ENCODE measurements around the gene ARHGAP26. TPM values are rescaled to one million over a fixed set of nuclear protein-coding genes. Genes with fewer than 3 reads are reported as not detected.

Gene ARHGAP26
- total and polyA plus RNA-seq, 9 donors, result 1.9 to 47.1 (median 12.0) TPM

DNA sequence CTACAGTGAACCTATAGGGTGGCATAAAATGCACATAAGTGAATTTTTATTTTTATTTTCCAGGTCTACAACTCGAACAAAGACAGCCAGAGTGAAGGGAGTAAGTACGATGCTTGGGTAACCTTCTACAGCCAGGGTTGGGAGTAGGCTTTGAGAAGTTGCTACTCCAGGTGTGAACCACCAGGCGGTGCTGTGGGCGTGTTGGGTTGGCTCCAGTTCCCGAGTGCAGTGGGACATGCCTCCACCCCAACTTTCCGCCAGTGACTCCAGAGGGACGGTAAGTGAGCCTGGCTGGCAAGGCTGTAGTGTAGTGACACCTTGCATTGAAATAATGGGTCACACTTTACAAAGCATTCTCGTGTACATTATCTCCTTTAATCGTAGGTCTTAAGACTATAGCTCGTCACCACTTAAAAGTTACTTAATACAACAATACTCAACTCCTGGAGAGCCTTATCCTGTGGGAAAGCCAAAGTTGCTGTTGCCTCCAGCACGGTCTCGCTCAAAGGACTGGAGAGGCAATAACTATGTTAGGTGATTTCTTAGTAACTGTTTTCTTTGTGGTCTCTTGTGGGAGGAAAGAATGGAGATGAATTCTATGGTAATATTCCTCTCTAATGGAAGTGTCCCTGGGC, 244.0 kb downstream of the ARHGAP26 start:
- WGBS, 3 donors, result 83 to 87% (median 87%) methylated on average over 12 of the region's 12 CpGs
- Histone ChIP-seq H3K27me3 (no peaks in the 10 kb centered on the region), H3K4me1 (ENCODE audit: insufficient read depth) (no peaks in the 10 kb centered on the region), H3K9me3 (no peaks in the 10 kb centered on the region), H3K36me3 (no peaks in the 10 kb centered on the region), H3K27ac (no peak overlapping the region), H3K4me3 (no peak overlapping the region)
- intact Hi-C loops (cut with DNase I), result no loop called here
- DNase-seq, result no peak
- TF ChIP-seq EP300 (IDR thresholded peaks at IDR 0.05) (no peak), POLR2A (IDR thresholded peaks at IDR 0.05) (no peak), CTCF (IDR thresholded peaks at IDR 0.05) (no peak)

DNA sequence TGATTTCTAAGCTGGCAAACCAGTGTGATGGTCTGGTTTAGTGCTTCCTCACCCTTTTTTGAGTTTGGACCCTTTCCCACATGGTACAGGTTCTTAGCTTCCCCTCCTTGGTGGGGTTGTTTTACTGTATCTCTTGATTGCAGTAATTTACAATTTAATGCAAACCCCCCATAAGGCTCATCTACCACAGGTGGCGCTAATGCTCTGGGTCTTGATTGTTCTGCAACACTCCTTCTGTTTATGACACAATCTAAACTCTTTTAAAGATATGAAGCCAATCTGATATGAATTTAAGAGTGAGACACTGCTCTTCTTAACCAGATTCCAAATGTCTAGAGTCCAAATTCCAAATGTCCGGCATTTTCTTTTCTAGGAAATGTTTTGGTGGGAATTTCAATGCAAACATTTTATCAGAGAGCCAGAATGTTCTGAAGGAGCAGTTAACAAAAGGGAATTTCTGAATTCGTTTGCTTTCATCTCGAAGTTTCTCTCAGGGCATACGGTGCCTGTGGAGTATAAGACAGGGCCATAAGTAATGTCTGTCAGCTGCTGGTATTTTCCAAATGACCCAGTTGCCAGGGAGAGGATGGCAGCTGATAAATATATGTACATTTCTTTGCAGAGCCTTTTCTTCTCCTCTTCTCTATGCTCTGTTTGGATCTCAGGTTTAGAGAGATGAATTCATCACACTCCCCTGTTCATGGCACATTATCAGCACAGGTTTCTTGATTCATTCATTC, 246.8 kb downstream of the ARHGAP26 start:
- no peaks in the 10 kb centered on the region for H3K9me3 ChIP-seq
- H3K4me1 ChIP-seq (ENCODE audit: insufficient read depth), result no peaks in the 10 kb centered on the region
- no peak for DNase-seq
- no peak for TF ChIP-seq EP300 (IDR thresholded peaks at IDR 0.05)
- H3K36me3 ChIP-seq, result no peaks in the 10 kb centered on the region
- WGBS, 3 donors, result 74 to 82% (median 80%) methylated on average over 5 of the region's 5 CpGs
- intact Hi-C loops (cut with DNase I), result no loop called here
- H3K27ac ChIP-seq, result no peak overlapping the region
- H3K27me3 ChIP-seq, result no peaks in the 10 kb centered on the region
- H3K4me3 ChIP-seq, result no peak overlapping the region

GRCh38 chr5:143017541-143017940, 247.4 kb downstream of the ARHGAP26 start:
- Histone ChIP-seq H3K36me3 (no peaks in the 10 kb centered on the region), H3K9me3 (no peaks in the 10 kb centered on the region), H3K4me1 (ENCODE audit: insufficient read depth) (no peaks in the 10 kb centered on the region), H3K27me3 (no peaks in the 10 kb centered on the region), H3K27ac (no peak overlapping the region), H3K4me3 (no peak overlapping the region)
- intact Hi-C loops (cut with DNase I), result no loop called here
- TF ChIP-seq POLR2A (IDR thresholded peaks at IDR 0.05), result no peak
- no peak for TF ChIP-seq CTCF (IDR thresholded peaks at IDR 0.05)
- TF ChIP-seq EP300 (IDR thresholded peaks at IDR 0.05), result no peak
- no peak for DNase-seq
- 92 to 98% (median 93%) methylated on average over 1 of the region's 1 CpG for WGBS, 3 donors

DNA sequence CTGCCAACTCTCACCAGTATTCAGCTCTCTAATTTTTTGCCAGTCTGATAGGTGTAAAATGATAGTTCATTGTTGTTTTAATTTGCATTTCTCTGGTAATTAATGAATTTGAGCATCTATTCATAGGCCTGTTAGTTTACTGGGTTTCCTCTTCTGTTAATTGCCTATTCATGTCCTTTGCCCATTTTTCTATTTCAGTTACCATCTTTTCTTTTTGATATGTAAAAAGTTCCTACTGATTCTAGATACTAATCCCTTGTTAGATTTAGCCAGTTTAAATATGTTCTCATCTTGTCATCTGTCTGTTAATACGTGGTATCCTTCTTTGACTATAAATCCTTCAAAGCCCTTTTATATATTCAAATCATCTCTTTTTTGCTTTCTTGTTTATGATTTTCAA, 247.8 kb downstream of the ARHGAP26 start:
- Histone ChIP-seq H3K4me3 (no peak overlapping the region), H3K27me3 (no peaks in the 10 kb centered on the region), H3K27ac (no peak overlapping the region), H3K9me3 (no peaks in the 10 kb centered on the region), H3K36me3 (no peaks in the 10 kb centered on the region), H3K4me1 (ENCODE audit: insufficient read depth) (peaks cover 2% of the 10 kb centered on the region)
- 95 to 100% (median 100%) methylated on average over 1 of the region's 1 CpG for WGBS, 3 donors
- no peak for DNase-seq
- intact Hi-C loops (cut with DNase I), result no loop called here
- TF ChIP-seq EP300 (IDR thresholded peaks at IDR 0.05) (no peak), POLR2A (IDR thresholded peaks at IDR 0.05) (no peak), CTCF (IDR thresholded peaks at IDR 0.05) (no peak)

DNA sequence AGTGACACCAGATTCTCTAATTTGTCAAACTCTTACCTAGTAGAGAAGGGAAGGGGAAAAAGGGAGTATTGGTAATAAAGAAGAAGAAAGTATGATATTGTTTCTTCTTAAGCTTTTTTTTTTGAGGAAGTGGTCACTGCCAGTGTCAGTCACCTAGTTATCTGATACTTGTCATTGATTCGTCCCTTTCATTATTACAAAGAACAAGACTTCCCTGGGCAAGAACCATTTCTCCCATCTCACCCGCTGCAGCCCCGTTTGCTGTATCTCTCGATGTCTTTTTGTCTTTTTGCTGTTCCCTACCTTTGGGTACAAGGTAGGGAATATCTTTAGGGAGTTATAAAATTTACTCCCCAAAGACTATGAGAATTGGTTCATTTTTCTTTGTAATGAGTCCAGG, 249.0 kb downstream of the ARHGAP26 start:
- Histone ChIP-seq H3K4me1 (ENCODE audit: insufficient read depth) (peaks cover 5% of the 10 kb centered on the region), H3K36me3 (no peaks in the 10 kb centered on the region), H3K4me3 (no peak overlapping the region), H3K9me3 (no peaks in the 10 kb centered on the region), H3K27me3 (no peaks in the 10 kb centered on the region), H3K27ac (no peak overlapping the region)
- no peak for DNase-seq
- intact Hi-C loops (cut with DNase I), result no loop called here
- 94 to 95% (median 95%) methylated on average over 4 of the region's 4 CpGs for WGBS, 3 donors
- TF ChIP-seq CTCF (IDR thresholded peaks at IDR 0.05) (no peak), EP300 (IDR thresholded peaks at IDR 0.05) (no peak), POLR2A (IDR thresholded peaks at IDR 0.05) (no peak)
